Suprapubic skin (tissue), 4 donors: ENCODE measurements around the gene MRPL39.

Experiments
- POLR2A ChIP-seq, 2 donors: fragments of 450-650 bp; IDR thresholded peaks; one replicate each; pipeline ENCODE4 v1.6.1; 2017; ENCODE audit warnings: antibody characterized with exemption in 2 of 2, mild to moderate bottlenecking in 2 of 2, moderate library complexity in 2 of 2
- POLR2AphosphoS5 ChIP-seq, 3 donors: sonication (generic); formaldehyde crosslinking; IDR thresholded peaks; one replicate each; pipeline ENCODE4 v1.6.1; 2017; ENCODE audit warnings: antibody characterized with exemption in 3 of 3
- TF ChIP-seq, protein P1 (sequence below), 2 donors: fragments of 200-600 bp in 1 of 2; fragments of 450-650 bp in 1 of 2; sonication (generic) in 1 of 2; IDR thresholded peaks; one replicate each; pipeline ENCODE4 v1.5.1; 2016 to 2019; ENCODE audit warnings: antibody characterized with exemption in 2 of 2, mild to moderate bottlenecking in 1 of 2, moderate library complexity in 1 of 2

DNA sequence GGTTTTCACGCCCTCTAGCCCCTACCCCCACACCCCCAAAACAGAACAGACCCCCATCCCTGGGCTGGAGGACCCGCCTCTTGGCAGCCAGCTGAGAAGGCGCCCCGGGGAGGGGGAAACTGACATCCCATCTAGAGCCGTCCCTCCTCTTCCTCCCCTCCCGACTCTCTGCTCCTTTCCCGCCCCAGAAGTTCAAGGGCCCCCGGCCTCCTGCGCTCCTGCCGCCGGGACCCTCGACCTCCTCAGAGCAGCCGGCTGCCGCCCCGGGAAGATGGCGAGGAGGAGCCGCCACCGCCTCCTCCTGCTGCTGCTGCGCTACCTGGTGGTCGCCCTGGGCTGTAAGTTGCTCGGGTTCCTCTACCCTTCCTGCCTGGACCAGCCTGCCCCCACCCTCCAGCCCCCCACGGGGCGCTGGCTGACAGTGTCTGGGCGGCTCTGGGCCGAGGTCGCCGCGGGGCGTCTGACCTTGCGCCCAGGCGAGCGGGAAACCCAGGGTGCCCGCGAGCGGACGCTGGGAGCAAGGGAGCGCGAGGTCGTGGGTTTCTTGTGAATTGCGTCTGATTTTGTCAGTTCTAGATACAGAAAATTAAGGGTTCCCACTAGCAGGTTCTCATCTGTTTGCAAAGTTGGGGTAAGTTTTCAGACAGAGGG, 32.4 kb upstream of the MRPL39 start:
- TF ChIP-seq, protein P1, sequence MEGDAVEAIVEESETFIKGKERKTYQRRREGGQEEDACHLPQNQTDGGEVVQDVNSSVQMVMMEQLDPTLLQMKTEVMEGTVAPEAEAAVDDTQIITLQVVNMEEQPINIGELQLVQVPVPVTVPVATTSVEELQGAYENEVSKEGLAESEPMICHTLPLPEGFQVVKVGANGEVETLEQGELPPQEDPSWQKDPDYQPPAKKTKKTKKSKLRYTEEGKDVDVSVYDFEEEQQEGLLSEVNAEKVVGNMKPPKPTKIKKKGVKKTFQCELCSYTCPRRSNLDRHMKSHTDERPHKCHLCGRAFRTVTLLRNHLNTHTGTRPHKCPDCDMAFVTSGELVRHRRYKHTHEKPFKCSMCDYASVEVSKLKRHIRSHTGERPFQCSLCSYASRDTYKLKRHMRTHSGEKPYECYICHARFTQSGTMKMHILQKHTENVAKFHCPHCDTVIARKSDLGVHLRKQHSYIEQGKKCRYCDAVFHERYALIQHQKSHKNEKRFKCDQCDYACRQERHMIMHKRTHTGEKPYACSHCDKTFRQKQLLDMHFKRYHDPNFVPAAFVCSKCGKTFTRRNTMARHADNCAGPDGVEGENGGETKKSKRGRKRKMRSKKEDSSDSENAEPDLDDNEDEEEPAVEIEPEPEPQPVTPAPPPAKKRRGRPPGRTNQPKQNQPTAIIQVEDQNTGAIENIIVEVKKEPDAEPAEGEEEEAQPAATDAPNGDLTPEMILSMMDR (IDR thresholded peaks at IDR 0.05) = no peak
- TF ChIP-seq POLR2A (IDR thresholded peaks at IDR 0.05) (no peak), POLR2AphosphoS5 (IDR thresholded peaks at IDR 0.05) (no peak)
